SK-N-MC (cell line): ENCODE measurements around the gene LDLRAD3.
A peak's percentile ranks its signal among the peaks of the same experiment; 100 is the strongest.

Experiments used
- DNase-seq: peaks from one replicate; pipeline ENCODE4 v3.0.0-alpha.2; 2011; ENCODE audit warnings: low read depth, low spot score
- H3K27ac ChIP-seq: fragments of 200-600 bp; sonication (generic); 2 replicates; pipeline ENCODE4 v1.5.1; 2016; ENCODE audit warnings: mixed run types
- H3K36me3 ChIP-seq: fragments of 200-600 bp; sonication (generic); 2 replicates; pipeline ENCODE4 v1.6.1; 2017; ENCODE audit warnings: antibody characterized with exemption, low read length, mixed read lengths; ENCODE audit not compliant: insufficient read depth
- H3K4me3 ChIP-seq: fragments of 200-600 bp; sonication (generic); 2 replicates; pipeline ENCODE4 v1.5.1; 2016
- H3K9ac ChIP-seq: fragments of 200-600 bp; sonication (generic); 2 replicates; pipeline ENCODE4 v1.8.0; 2017; ENCODE audit warnings: mixed run types, mixed read lengths; ENCODE audit not compliant: insufficient read length
- H3K9me3 ChIP-seq: fragments of 200-600 bp; sonication (generic); 2 replicates; pipeline ENCODE4 v1.6.1; 2017; ENCODE audit warnings: low read depth, mild to moderate bottlenecking, antibody characterized with exemption, low read length, moderate library complexity, mixed read lengths
- EZH2 ChIP-seq: fragments of 200-600 bp; sonication (generic); IDR thresholded peaks from one replicate; pipeline ENCODE4 v1.6.1; 2017; ENCODE audit warnings: antibody characterized with exemption
- FOXP2 ChIP-seq: optimal IDR thresholded peaks from 2 replicates; pipeline ENCODE3; 2011; ENCODE audit warnings: mild to moderate bottlenecking, moderate library complexity; ENCODE audit not compliant: insufficient read depth; ENCODE audit errors: extremely low read length, control extremely low read depth
- POLR2AphosphoS5 ChIP-seq: IDR thresholded peaks from 2 replicates; pipeline ENCODE4 v1.6.1; 2012; ENCODE audit warnings: mild to moderate bottlenecking, low read depth, low read length, borderline replicate concordance

LDLRAD3 gene

GRCh38 chr11:36195496-36196354, 251.9 kb downstream of the LDLRAD3 start:
- Histone ChIP-seq H3K4me3 (no peak overlapping the region), H3K9me3 (no peaks in the 10 kb centered on the region), H3K9ac (no peak overlapping the region), H3K36me3 (no peaks in the 10 kb centered on the region), H3K27ac (no peak overlapping the region)
- DNase-seq: no peak
- no peak for TF ChIP-seq POLR2AphosphoS5
- no peak for TF ChIP-seq FOXP2
- no peak for TF ChIP-seq EZH2

- no peaks in the 10 kb centered on the region for H3K9me3 ChIP-seq
- no peak overlapping the region for H3K27ac ChIP-seq
- H3K9ac ChIP-seq: no peak overlapping the region
- H3K4me3 ChIP-seq: no peak overlapping the region
- no peaks in the 10 kb centered on the region for H3K36me3 ChIP-seq
- peak; percentile 8 for DNase-seq
- TF ChIP-seq FOXP2: no peak
- TF ChIP-seq POLR2AphosphoS5: no peak
- TF ChIP-seq EZH2: no peak
Observed at GRCh38 chr11:36196411-36196998, 252.6 kb downstream of the LDLRAD3 start.

- Histone ChIP-seq H3K27ac (no peak overlapping the region), H3K9ac (no peak overlapping the region), H3K36me3 (no peaks in the 10 kb centered on the region), H3K4me3 (no peak overlapping the region), H3K9me3 (no peaks in the 10 kb centered on the region)
- DNase-seq: no peak
- TF ChIP-seq POLR2AphosphoS5 (no peak), FOXP2 (no peak), EZH2 (no peak)
Observed at GRCh38 chr11:36201411-36201810, 257.5 kb downstream of the LDLRAD3 start.

GRCh38 chr11:36205536-36205935, 261.7 kb downstream of the LDLRAD3 start:
- Histone ChIP-seq H3K4me3 (no peak overlapping the region), H3K36me3 (no peaks in the 10 kb centered on the region), H3K9ac (no peak overlapping the region), H3K9me3 (no peaks in the 10 kb centered on the region), H3K27ac (no peak overlapping the region)
- TF ChIP-seq POLR2AphosphoS5 (no peak), FOXP2 (no peak), EZH2 (no peak)
- no peak for DNase-seq

GRCh38 chr11:36210529-36210928, 266.7 kb downstream of the LDLRAD3 start:
- no peaks in the 10 kb centered on the region for H3K9me3 ChIP-seq
- H3K9ac ChIP-seq: no peak overlapping the region
- no peak overlapping the region for H3K27ac ChIP-seq
- H3K4me3 ChIP-seq: no peak overlapping the region
- no peak for DNase-seq
- TF ChIP-seq FOXP2 (no peak), POLR2AphosphoS5 (no peak)
- H3K36me3 ChIP-seq: no peaks in the 10 kb centered on the region

- Histone ChIP-seq H3K36me3 (no peaks in the 10 kb centered on the region), H3K4me3 (no peak overlapping the region), H3K27ac (no peak overlapping the region), H3K9me3 (no peaks in the 10 kb centered on the region), H3K9ac (no peak overlapping the region)
- DNase-seq: no peak
- no peak for TF ChIP-seq FOXP2
- TF ChIP-seq POLR2AphosphoS5: no peak
- no peak for TF ChIP-seq EZH2
Observed at GRCh38 chr11:36211761-36212430, 268.0 kb downstream of the LDLRAD3 start.

GRCh38 chr11:36212564-36213392, 268.9 kb downstream of the LDLRAD3 start:
- H3K9ac ChIP-seq: no peak overlapping the region
- H3K36me3 ChIP-seq: no peaks in the 10 kb centered on the region
- DNase-seq: no peak
- H3K9me3 ChIP-seq: no peaks in the 10 kb centered on the region
- no peak overlapping the region for H3K4me3 ChIP-seq
- TF ChIP-seq POLR2AphosphoS5 (no peak), FOXP2 (no peak), EZH2 (no peak)
- no peak overlapping the region for H3K27ac ChIP-seq

- no peak overlapping the region for H3K9ac ChIP-seq
- no peaks in the 10 kb centered on the region for H3K36me3 ChIP-seq
- H3K9me3 ChIP-seq: no peaks in the 10 kb centered on the region
- no peak overlapping the region for H3K27ac ChIP-seq
- TF ChIP-seq FOXP2 (no peak), EZH2 (no peak), POLR2AphosphoS5 (no peak)
- H3K4me3 ChIP-seq: no peak overlapping the region
- no peak for DNase-seq
Observed at GRCh38 chr11:36213393-36213840, 269.6 kb downstream of the LDLRAD3 start.
